CD14-positive monocyte (primary cell): ENCODE data around the gene CRYGS. TPM values are rescaled to one million over a fixed set of nuclear protein-coding genes. Genes with fewer than 3 reads are reported as not detected.

Source experiments
- DNase-seq, 3 donors: peaks; one replicate each; pipeline ENCODE4 v3.0.0-alpha.2; 2011 to 2022
- H2AFZ ChIP-seq: 2 replicates; pipeline ENCODE4 v1.6.0; 2012; ENCODE audit warnings: mild to moderate bottlenecking, low read depth, low read length, inconsistent platforms; ENCODE audit not compliant: insufficient read depth, poor library complexity, severe bottlenecking
- H3K27ac ChIP-seq, 2 donors: 1 replicate in 1 of 2; 2 replicates in 1 of 2; pipeline ENCODE4 v1.5.1; 2012 to 2013; ENCODE audit warnings: low read length in 2 of 2, control low read depth in 1 of 2, inconsistent platforms in 1 of 2, low read depth in 1 of 2, mild to moderate bottlenecking in 1 of 2
- H3K27me3 ChIP-seq, 2 donors: one replicate each; pipeline versions ENCODE4 v1.6.0 to v1.6.1; 2011 to 2013; ENCODE audit warnings: low read length in 2 of 2; ENCODE audit not compliant: control insufficient read depth in 2 of 2, insufficient read depth in 2 of 2
- H3K36me3 ChIP-seq, 2 donors: replicated peaks in 1 of 2; 1 replicate in 1 of 2; 2 replicates in 1 of 2; pipeline versions ENCODE4 v1.5.1 to v1.6.1; 2012 to 2013; ENCODE audit warnings: low read length in 2 of 2, control low read depth in 1 of 2, inconsistent platforms in 1 of 2, mild to moderate bottlenecking in 1 of 2; ENCODE audit not compliant: insufficient read depth in 2 of 2, control insufficient read depth in 1 of 2
- H3K4me1 ChIP-seq, 2 donors: 1 replicate in 1 of 2; 2 replicates in 1 of 2; pipeline versions ENCODE4 v1.5.1 to v1.6.1; 2012 to 2013; ENCODE audit warnings: low read length in 2 of 2, control low read depth in 1 of 2, inconsistent platforms in 1 of 2, mild to moderate bottlenecking in 1 of 2, moderate library complexity in 1 of 2; ENCODE audit not compliant: insufficient read depth in 2 of 2, control insufficient read depth in 1 of 2
- H3K4me2 ChIP-seq: replicated peaks from 2 replicates; pipeline ENCODE3; 2012; ENCODE audit warnings: low read length, moderate library complexity, mild to moderate bottlenecking; ENCODE audit not compliant: poor library complexity, severe bottlenecking; ENCODE audit errors: extremely low read depth
- H3K4me3 ChIP-seq, 3 experiments: fragments of 200-600 bp in 1 of 3; sonication (generic) in 1 of 3; replicated peaks in 1 of 3; 1 replicate in 2 of 3; 2 replicates in 1 of 3; pipeline ENCODE4 v1.5.1; 2011 to 2013; ENCODE audit warnings: low read length in 3 of 3, mild to moderate bottlenecking in 3 of 3, control low read depth in 2 of 3, low read depth in 2 of 3, inconsistent platforms in 1 of 3, moderate library complexity in 1 of 3
- H3K79me2 ChIP-seq: 2 replicates; pipeline ENCODE4 v1.6.0; 2012; ENCODE audit warnings: mild to moderate bottlenecking, control low read depth, inconsistent platforms, low read length, moderate library complexity; ENCODE audit not compliant: insufficient read depth
- H3K9ac ChIP-seq: 2 replicates; pipeline ENCODE4 v1.6.0; 2017; ENCODE audit warnings: low read length, mild to moderate bottlenecking; ENCODE audit not compliant: insufficient read depth, poor library complexity, severe bottlenecking
- H3K9me3 ChIP-seq, 2 donors: replicated peaks in 1 of 2; 1 replicate in 1 of 2; 2 replicates in 1 of 2; pipeline versions ENCODE4 v1.5.1 to v1.6.1; 2012 to 2013; ENCODE audit warnings: low read length in 2 of 2, control low read depth in 1 of 2; ENCODE audit not compliant: control insufficient read depth in 1 of 2, insufficient read depth in 1 of 2
- H4K20me1 ChIP-seq: 2 replicates; pipeline ENCODE4 v1.6.0; 2012; ENCODE audit warnings: mild to moderate bottlenecking, low read length, control low read depth, moderate library complexity; ENCODE audit not compliant: insufficient read depth
- H3K27ac Mint-ChIP-seq, 7 donors: one replicate each; pipeline ENCODE4 v1.8.0; 2020; ENCODE audit warnings: mild to moderate bottlenecking in 7 of 7, mixed read lengths in 7 of 7, moderate library complexity in 6 of 7, inconsistent platforms in 2 of 7
- H3K27me3 Mint-ChIP-seq, 3 donors: one replicate each; pipeline ENCODE4 v1.8.0; 2021 to 2022; ENCODE audit warnings: low read depth in 3 of 3, mild to moderate bottlenecking in 3 of 3, mixed read lengths in 3 of 3, moderate library complexity in 3 of 3, inconsistent platforms in 1 of 3
- H3K36me3 Mint-ChIP-seq, 2 donors: one replicate each; pipeline ENCODE4 v1.8.0; 2020; ENCODE audit warnings: mixed read lengths in 2 of 2, inconsistent platforms in 1 of 2, mild to moderate bottlenecking in 1 of 2
- H3K4me1 Mint-ChIP-seq: one replicate; pipeline ENCODE4 v1.8.0; 2020; ENCODE audit warnings: mild to moderate bottlenecking, mixed read lengths
- H3K4me3 Mint-ChIP-seq, 2 donors: one replicate each; pipeline ENCODE4 v1.8.0; 2020; ENCODE audit warnings: mild to moderate bottlenecking in 2 of 2, mixed read lengths in 2 of 2, moderate library complexity in 1 of 2
- H3K9me3 Mint-ChIP-seq, 7 donors: one replicate each; pipeline ENCODE4 v1.8.0; 2020 to 2022; ENCODE audit warnings: mixed read lengths in 7 of 7, mild to moderate bottlenecking in 6 of 7, moderate library complexity in 6 of 7, inconsistent platforms in 2 of 7
- CTCF ChIP-seq: fragments of 200-600 bp; IDR thresholded peaks from one replicate; pipeline ENCODE4 v1.8.0; 2022; ENCODE audit warnings: antibody characterized with exemption, mild to moderate bottlenecking
- WGBS: methylation state at CpG from one replicate; pipeline ENCODE4 v1.1.5; 2013; ENCODE audit warnings: missing lambda C conversion rate; ENCODE audit not compliant: insufficient coverage; 5-methylcytosine and 5-hydroxymethylcytosine counted together
- intact Hi-C, 2 donors: fragments of 100-400 bp; cut with micrococcal nuclease; formaldehyde crosslinking; loops; one replicate each; pipeline versions ENCODE4 v1.15.0 to v1.15.1; 2023
- polyA plus RNA-seq, 3 donors: library from polyadenylated mRNA; depleted of rRNA in 1 of 3; unstranded in 2 of 3; stranded (reverse) in 1 of 3; fragments of 300-500 nt in 2 of 3; fragments of >200 nt in 1 of 3; fragmentation: Illumina TruSeq in 2 of 3; gene quantifications; 1 replicate in 2 of 3; 2 replicates in 1 of 3; pipeline ENCODE4 v1.2.3, GENCODE V29; 2012 to 2021

CRYGS gene
- polyA plus RNA-seq, 3 donors, result 0.25 to 4.1 TPM; not detected in 1

DNA sequence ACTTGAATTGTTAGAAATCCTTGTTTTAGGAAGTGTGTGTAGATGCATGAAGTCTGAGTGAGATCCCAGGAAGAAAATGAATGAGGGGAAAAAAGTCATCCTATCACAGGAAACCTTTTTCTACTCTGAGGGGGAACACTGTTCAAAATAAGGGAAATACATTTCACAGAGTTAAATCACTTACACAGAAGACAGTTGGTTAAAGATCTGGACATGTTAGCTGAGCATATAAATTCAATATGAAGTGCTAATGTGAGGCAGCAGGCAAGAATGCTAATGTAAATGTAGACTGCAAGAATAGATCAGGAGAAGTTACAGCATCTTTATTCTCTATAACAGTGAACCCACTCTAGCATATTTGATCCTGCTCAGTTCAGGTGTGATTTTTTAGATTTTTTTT lies 20.4 kb upstream of the CRYGS start:
- peaks cover 29% of the 10 kb centered on the region for H3K4me1 Mint-ChIP-seq
- H3K4me3 Mint-ChIP-seq, result no peak overlapping the region
- no peaks in the 10 kb centered on the region for H4K20me1 ChIP-seq
- H3K9ac ChIP-seq, result no peak overlapping the region
- TF ChIP-seq CTCF, result no peak
- H3K27me3 ChIP-seq, result no peaks in the 10 kb centered on the region
- intact Hi-C loops, result no loop called here
- peaks cover 25% of the 10 kb centered on the region for H3K79me2 ChIP-seq
- no peak overlapping the region for H3K4me3 ChIP-seq
- no peaks in the 10 kb centered on the region for H3K27me3 Mint-ChIP-seq
- DNase-seq, result no peak
- peaks cover 11 to 22% of the 10 kb centered on the region in 2 donors for H3K36me3 Mint-ChIP-seq
- H3K27ac Mint-ChIP-seq, result no peak overlapping the region
- peaks cover 18 to 23% of the 10 kb centered on the region in 2 donors for H3K4me1 ChIP-seq
- H3K4me2 ChIP-seq, result no peak overlapping the region
- no peak overlapping the region for H2AFZ ChIP-seq
- H3K9me3 Mint-ChIP-seq, result no peaks in the 10 kb centered on the region
- no peaks in the 10 kb centered on the region for H3K9me3 ChIP-seq
- H3K27ac ChIP-seq, result no peak overlapping the region
- H3K36me3 ChIP-seq, result peaks cover 7 to 25% of the 10 kb centered on the region in 2 donors

GRCh38 chr3:186552408-186553031 lies 8.3 kb upstream of the CRYGS start:
- Histone ChIP-seq H4K20me1 (no peaks in the 10 kb centered on the region), H3K79me2 (no peaks in the 10 kb centered on the region), H3K9ac (no peak overlapping the region), H3K4me3 (no peak overlapping the region), H3K27ac (no peak overlapping the region), H3K4me2 (no peak overlapping the region), H2AFZ (no peak overlapping the region), H3K4me1 (no peaks in the 10 kb centered on the region), H3K36me3 (peaks cover 58 to 90% of the 10 kb centered on the region in 2 donors), H3K27me3 (no peaks in the 10 kb centered on the region), H3K9me3 (no peaks in the 10 kb centered on the region)
- Mint-ChIP-seq H3K36me3 (peaks cover 60 to 80% of the 10 kb centered on the region in 2 donors), H3K27ac (peak overlapping the region in 1 of 7 donors; percentile 8), H3K4me1 (peaks cover 2% of the 10 kb centered on the region), H3K4me3 (no peak overlapping the region), H3K27me3 (peaks cover 0 to 2% (median 0%) of the 10 kb centered on the region in 3 donors), H3K9me3 (no peaks in the 10 kb centered on the region)
- no peak for DNase-seq
- TF ChIP-seq CTCF, result no peak
- WGBS, result 50% methylated on average over 5 of the region's 5 CpGs
- intact Hi-C loops, result no loop called here
